Stimulated activated CD8-positive, alpha-beta memory T cell treated with anti-CD3 and anti-CD28 coated beads, Interleukin-2, amount 100 ng/mL, for 48 hours (primary cell): ENCODE measurements around the gene KDM7A.
"Not testable (repeated sequence)": the region's sequence is repeated elsewhere in the genome, so short reads cannot be mapped to it uniquely, and the experiment has no call there.

Experiments
- DNase-seq, 2 donors: peaks; one replicate each; pipeline ENCODE4 v3.0.0-alpha.2; 2020; ENCODE audit warnings: low read depth in 2 of 2

Gene KDM7A

GRCh38 chr7:140176811-140177702 is at the start of gene KDM7A:
KDM7A (minus strand) TSS chr7:140176983; CDS start chr7:140176937, 46 bp downstream.
- peak; percentile 83 to 85 for DNase-seq

GRCh38 chr7:140225562-140226249 is 48.9 kb upstream of the KDM7A start:
- no peak for DNase-seq

- DNase-seq = no peak
Measured at GRCh38 chr7:140223515-140224221, 46.9 kb upstream of the KDM7A start.

GRCh38 chr7:140222814-140223213 is 46.0 kb upstream of the KDM7A start:
- DNase-seq = no peak

- DNase-seq = no peak
Measured at GRCh38 chr7:140219672-140220524, 43.1 kb upstream of the KDM7A start.

- no peak for DNase-seq
Measured at GRCh38 chr7:140218656-140219055, 41.9 kb upstream of the KDM7A start.

GRCh38 chr7:140217750-140218501 is 41.1 kb upstream of the KDM7A start:
- DNase-seq = no peak

- DNase-seq = no peak
Measured at GRCh38 chr7:140215281-140215680, 38.5 kb upstream of the KDM7A start.

- DNase-seq = peak in 1 of 2 donors; percentile 14
Measured at GRCh38 chr7:140214075-140214684, 37.4 kb upstream of the KDM7A start.

- DNase-seq = no peak
Measured at GRCh38 chr7:140213684-140214074, 36.9 kb upstream of the KDM7A start.

- peak in 1 of 2 donors; percentile 14 for DNase-seq
Measured at GRCh38 chr7:140212100-140212881, 35.5 kb upstream of the KDM7A start.

- DNase-seq = no peak
Measured at GRCh38 chr7:140211698-140212097, 34.9 kb upstream of the KDM7A start.

- peak in 1 of 2 donors; percentile 39 for DNase-seq
Measured at GRCh38 chr7:140209866-140210609, 33.3 kb upstream of the KDM7A start.

GRCh38 chr7:140206616-140207389 is 30.0 kb upstream of the KDM7A start:
- no peak for DNase-seq

GRCh38 chr7:140205600-140205999 is 28.8 kb upstream of the KDM7A start:
- DNase-seq = no peak

- DNase-seq = no peak
Measured at GRCh38 chr7:140203556-140203955, 26.8 kb upstream of the KDM7A start.

GRCh38 chr7:140202942-140203341 is 26.2 kb upstream of the KDM7A start:
- DNase-seq = not testable (repeated sequence)

GRCh38 chr7:140201393-140201792 is 24.6 kb upstream of the KDM7A start:
- DNase-seq = no peak
